Peyer's patch (tissue), 4 donors: ENCODE data around the gene TTC23.

ENCODE experiments used
- POLR2A ChIP-seq, 2 donors: fragments of 450-650 bp; IDR thresholded peaks; one replicate each; pipeline ENCODE4 v1.5.1; 2017; ENCODE audit warnings: antibody characterized with exemption in 2 of 2, mild to moderate bottlenecking in 2 of 2, moderate library complexity in 2 of 2
- TF ChIP-seq, protein P1 (sequence below), 6 experiments: fragments of 450-650 bp in 4 of 6; fragments of 200-600 bp in 2 of 6; sonication (generic) in 1 of 6; IDR thresholded peaks; one replicate each; pipeline ENCODE4 v1.5.1; 2017 to 2019; ENCODE audit warnings: antibody characterized with exemption in 6 of 6, mild to moderate bottlenecking in 3 of 6, moderate library complexity in 1 of 6

DNA sequence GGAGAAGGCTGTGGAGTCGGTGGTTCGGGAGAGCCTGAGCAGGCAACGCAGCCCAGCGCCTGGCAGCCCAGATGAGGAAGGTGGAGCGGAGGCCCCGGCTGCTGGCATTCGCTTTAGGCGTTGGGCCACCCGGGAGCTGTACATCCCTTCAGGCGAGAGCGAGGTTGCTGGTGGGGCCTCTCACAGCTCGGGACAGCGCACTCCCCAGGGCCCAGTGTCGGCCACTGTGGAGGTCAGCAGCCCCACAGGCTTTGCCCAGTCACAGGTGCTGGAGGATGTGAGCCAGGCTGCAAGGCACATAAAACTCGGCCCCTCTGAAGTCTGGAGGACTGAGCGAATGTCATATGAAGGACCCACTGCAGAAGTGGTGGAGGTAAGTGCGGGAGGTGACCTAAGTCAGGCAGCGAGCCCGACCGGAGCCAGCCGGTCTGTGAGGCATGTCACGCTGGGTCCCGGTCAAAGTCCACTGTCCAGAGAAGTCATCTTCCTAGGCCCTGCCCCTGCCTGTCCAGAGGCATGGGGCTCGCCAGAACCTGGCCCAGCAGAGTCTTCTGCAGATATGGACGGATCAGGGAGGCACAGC is 117.8 kb downstream of the TTC23 start:
- TF ChIP-seq, protein P1, sequence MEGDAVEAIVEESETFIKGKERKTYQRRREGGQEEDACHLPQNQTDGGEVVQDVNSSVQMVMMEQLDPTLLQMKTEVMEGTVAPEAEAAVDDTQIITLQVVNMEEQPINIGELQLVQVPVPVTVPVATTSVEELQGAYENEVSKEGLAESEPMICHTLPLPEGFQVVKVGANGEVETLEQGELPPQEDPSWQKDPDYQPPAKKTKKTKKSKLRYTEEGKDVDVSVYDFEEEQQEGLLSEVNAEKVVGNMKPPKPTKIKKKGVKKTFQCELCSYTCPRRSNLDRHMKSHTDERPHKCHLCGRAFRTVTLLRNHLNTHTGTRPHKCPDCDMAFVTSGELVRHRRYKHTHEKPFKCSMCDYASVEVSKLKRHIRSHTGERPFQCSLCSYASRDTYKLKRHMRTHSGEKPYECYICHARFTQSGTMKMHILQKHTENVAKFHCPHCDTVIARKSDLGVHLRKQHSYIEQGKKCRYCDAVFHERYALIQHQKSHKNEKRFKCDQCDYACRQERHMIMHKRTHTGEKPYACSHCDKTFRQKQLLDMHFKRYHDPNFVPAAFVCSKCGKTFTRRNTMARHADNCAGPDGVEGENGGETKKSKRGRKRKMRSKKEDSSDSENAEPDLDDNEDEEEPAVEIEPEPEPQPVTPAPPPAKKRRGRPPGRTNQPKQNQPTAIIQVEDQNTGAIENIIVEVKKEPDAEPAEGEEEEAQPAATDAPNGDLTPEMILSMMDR (IDR thresholded peaks at IDR 0.05) = no peak
- no peak for TF ChIP-seq POLR2A (IDR thresholded peaks at IDR 0.05)
